GM19468 (cell line): ENCODE measurements around the gene PRSS38.

Experiments
- ATAC-seq: cut with Tn5 transposase; IDR thresholded peaks from one replicate; pipeline ENCODE4 v1.9.1; 2021; ENCODE audit warnings: mild to moderate bottlenecking, moderate library complexity, moderate number of reproducible peaks; ENCODE audit not compliant: unreplicated experiment; ENCODE audit errors: extremely low read depth

Gene PRSS38

GRCh38 chr1:227792216-227793078, 23.0 kb upstream of the PRSS38 start:
- no peak for ATAC-seq

GRCh38 chr1:227793079-227793947, 22.2 kb upstream of the PRSS38 start:
- ATAC-seq = no peak

- ATAC-seq = no peak
These were observed 21.3 kb upstream of the PRSS38 start for GRCh38 chr1:227793948-227794816.

- no peak for ATAC-seq
These were observed 20.7 kb upstream of the PRSS38 start for GRCh38 chr1:227794817-227795192.

- no peak for ATAC-seq
These were observed 19.7 kb upstream of the PRSS38 start for GRCh38 chr1:227795732-227796131.

GRCh38 chr1:227796359-227796915, 19.0 kb upstream of the PRSS38 start:
- no peak for ATAC-seq

GRCh38 chr1:227797144-227797543, 18.3 kb upstream of the PRSS38 start:
- ATAC-seq = no peak

- no peak for ATAC-seq
These were observed 17.9 kb upstream of the PRSS38 start for GRCh38 chr1:227797625-227798024.

GRCh38 chr1:227798078-227798802, 17.2 kb upstream of the PRSS38 start:
- no peak for ATAC-seq

GRCh38 chr1:227799756-227800155, 15.7 kb upstream of the PRSS38 start:
- no peak for ATAC-seq

- no peak for ATAC-seq
These were observed 11.5 kb upstream of the PRSS38 start for GRCh38 chr1:227803933-227804332.

GRCh38 chr1:227805606-227806197, 9.8 kb upstream of the PRSS38 start:
- no peak for ATAC-seq

GRCh38 chr1:227808566-227808965, 6.9 kb upstream of the PRSS38 start:
- no peak for ATAC-seq

GRCh38 chr1:227809026-227809425, 6.4 kb upstream of the PRSS38 start:
- ATAC-seq = no peak

GRCh38 chr1:227813962-227814361, 1.5 kb upstream of the PRSS38 start:
- ATAC-seq = no peak

GRCh38 chr1:227816750-227817446, 1.4 kb downstream of the PRSS38 start:
- no peak for ATAC-seq

GRCh38 chr1:227823537-227823936, 8.1 kb downstream of the PRSS38 start:
- no peak for ATAC-seq

GRCh38 chr1:227824204-227824603, 8.7 kb downstream of the PRSS38 start:
- no peak for ATAC-seq
